GM19395 (cell line): ENCODE measurements around the gene PCNX1.

ENCODE experiments used
- ATAC-seq: cut with Tn5 transposase; IDR thresholded peaks from one replicate; pipeline ENCODE4 v1.9.1; 2021; ENCODE audit warnings: mild to moderate bottlenecking, moderate library complexity; ENCODE audit not compliant: unreplicated experiment

The PCNX1 gene

DNA sequence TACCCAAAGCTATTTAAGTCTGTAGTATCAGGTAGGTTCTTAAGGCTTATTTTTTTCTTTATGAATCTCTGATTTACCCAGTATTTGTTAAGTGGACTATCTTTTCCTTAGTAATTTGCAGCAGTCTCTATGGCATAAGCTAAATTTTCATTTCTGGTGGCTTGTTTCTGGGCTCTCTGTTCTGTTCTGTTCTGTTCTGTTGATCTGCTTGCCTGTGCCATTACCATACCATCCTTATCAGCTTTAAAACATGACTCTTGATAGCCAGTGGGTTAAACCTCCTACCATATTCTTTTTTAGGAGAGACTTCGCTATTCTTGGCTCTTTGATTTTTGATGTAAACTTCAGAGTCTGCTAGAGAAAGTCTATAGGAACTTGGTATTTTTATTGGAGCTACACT is 46.8 kb downstream of the PCNX1 start:
- ATAC-seq, result no peak

DNA sequence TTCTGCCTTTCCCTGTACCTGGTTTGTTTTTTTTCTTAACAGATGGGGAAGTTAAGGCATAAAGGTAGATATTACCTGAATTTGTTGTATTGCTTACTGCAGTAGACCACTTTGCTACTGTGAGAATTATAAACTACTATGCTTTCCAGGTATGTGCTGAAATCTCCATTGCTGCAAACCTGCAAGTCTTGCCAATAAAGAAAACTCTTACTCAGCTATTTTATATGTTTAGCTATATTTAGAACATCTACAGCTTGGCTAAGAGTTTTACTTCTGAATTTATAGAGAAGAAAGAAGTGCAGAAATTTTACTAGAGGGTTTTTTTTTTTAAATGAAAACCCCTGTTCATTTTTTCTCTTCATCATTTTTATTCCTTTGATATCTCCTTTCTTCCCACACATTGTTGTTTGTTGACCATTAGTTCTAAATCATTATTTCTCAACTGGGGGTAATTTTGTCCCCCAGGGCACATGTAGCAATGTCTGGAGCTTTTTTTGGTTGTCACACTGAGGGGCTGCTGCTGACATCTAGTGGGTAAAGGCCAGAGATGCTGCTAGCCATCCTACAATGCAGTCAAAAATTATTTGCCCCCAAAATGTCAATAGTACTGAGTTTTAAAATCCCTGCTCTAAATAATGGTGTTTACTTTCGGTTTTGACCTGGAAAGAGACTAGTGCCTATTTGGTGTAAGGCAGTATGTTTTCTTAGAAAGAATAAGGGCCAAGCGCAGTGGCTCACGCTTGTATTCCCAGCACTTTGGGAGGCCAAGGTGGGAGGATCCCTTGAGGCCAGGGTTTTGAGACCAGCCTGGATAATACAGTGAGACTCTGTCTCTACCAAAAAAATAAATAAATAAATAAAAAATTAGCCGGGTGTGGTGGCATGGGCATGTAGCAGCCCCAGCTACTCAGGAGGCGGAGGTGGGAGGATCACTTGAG is 48.6 kb downstream of the PCNX1 start:
- no peak for ATAC-seq

DNA sequence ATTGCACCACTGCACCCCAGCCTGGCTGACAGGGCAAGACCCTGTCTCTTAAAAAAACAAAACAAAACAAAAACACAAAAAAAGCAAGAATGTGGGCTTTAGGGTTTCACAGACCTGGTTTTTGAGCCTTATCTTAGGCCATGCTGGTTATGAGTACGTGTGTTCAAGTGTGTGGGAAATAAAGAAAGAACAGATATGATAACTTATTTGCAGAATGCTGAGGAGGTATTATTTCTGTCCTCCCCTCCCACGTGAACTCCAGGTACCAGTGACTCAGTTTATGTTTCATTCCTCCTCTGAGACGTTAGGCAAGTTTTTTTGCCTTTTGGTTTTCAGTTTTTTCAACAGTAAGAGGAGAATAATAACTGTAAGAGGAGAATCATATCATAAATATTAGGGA is 49.3 kb downstream of the PCNX1 start:
- no peak for ATAC-seq

DNA sequence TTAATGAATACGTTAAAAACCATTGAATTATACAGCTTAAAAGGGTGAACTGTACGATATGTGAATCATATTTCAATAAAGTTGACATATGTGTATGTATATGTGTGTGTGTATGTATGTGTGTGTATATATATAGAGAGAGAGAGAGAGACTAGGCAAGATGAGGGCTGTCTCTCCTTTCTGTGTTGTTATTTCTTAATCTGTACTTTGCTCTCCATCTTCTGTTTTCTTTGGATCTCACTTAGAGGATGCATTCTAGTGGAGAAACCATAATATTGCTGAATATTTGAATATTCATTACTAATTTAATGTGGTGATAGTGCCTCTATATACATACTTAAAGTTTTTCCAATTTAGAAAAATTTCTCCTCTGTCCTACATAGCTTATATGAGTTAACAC is 50.5 kb downstream of the PCNX1 start:
- ATAC-seq, result no peak

GRCh38 chr14:70962935-70963334 is 55.7 kb downstream of the PCNX1 start:
- no peak for ATAC-seq

- ATAC-seq, result no peak
These were observed 57.2 kb downstream of the PCNX1 start for GRCh38 chr14:70964492-70964891.

- ATAC-seq, result no peak
These were observed 64.3 kb downstream of the PCNX1 start for GRCh38 chr14:70971560-70971959.

GRCh38 chr14:70972107-70972976 is 65.1 kb downstream of the PCNX1 start:
- no peak for ATAC-seq

DNA sequence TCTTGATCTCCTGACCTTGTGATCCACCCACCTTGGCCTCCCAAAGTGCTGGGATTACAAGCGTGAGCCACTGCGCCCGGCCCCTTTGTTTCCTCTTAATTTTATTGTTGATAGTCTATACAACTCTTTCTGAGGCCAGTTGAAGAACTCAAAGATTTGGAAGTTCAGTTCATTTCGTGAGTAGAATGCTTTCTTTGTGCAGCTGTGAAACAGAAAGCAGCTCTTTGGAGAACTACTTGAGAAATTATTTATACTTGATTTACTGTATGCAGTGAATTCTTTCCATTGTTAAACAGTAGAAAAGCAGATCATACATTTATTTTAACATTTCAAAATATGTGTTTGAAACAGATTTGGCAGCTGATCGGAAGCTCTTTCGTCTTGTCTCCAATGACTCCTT is 69.3 kb downstream of the PCNX1 start:
- no peak for ATAC-seq

- no peak for ATAC-seq
These were observed 74.0 kb downstream of the PCNX1 start for GRCh38 chr14:70981000-70981952.

DNA sequence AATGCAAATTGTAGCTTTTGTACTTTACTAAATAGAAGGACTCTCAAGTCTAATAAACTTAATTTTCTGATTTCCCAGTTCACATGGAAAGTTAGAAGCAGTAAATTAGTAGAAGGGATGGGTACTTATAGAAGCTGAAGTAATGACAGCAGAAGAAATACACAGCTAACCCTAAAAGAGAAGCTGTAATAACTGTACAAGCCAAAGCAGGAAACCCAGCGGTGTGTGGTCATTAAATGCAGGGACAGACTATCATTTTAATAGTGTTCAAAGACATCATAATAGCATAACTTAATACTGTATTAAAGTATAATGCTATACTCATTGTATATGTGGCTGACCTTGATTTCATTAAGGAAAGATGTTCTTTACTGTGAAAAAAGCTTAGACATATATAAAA is 74.9 kb downstream of the PCNX1 start:
- no peak for ATAC-seq

GRCh38 chr14:70987041-70987440 is 79.8 kb downstream of the PCNX1 start:
- no peak for ATAC-seq

GRCh38 chr14:70988452-70988851 is 81.2 kb downstream of the PCNX1 start:
- no peak for ATAC-seq

- no peak for ATAC-seq
These were observed 86.7 kb downstream of the PCNX1 start for GRCh38 chr14:70993931-70994330.

DNA sequence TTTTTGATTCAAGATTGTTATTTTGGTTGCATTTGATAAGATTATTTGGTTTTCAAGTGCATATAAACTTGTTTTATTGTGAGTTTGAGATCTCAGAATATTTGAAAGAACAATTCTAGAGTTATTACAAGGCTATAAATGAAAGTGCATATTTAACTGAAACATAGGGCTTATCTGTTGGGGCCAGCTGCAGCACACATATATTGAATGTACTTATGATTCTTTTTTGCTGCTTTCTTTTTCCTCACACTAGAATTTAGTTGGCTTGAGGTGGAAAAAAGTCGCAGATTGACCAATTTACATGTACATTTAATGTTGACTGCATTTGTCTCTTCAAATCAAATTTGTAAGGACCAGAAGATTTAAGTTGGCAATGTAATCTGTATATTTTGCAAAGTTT is 88.0 kb downstream of the PCNX1 start:
- no peak for ATAC-seq

DNA sequence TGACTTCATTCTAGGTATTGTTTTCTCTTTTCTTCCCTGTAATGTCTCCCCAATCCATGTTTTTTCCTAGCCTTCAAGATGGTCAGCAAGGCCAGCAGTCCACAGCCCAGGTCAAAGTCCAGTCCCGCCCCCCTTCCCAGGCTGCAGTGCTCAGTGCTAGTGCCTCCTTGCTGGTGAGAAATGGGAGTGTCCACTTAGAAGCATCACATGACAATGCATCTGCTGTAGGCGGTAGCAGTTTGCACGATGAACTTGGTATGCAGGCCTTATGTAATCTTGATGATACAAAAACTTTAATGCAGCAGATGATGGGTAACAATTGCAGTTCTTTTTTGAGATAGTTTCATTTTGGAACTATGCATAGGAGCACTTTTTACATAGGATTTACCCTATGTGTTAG is 88.4 kb downstream of the PCNX1 start:
- ATAC-seq, result no peak

DNA sequence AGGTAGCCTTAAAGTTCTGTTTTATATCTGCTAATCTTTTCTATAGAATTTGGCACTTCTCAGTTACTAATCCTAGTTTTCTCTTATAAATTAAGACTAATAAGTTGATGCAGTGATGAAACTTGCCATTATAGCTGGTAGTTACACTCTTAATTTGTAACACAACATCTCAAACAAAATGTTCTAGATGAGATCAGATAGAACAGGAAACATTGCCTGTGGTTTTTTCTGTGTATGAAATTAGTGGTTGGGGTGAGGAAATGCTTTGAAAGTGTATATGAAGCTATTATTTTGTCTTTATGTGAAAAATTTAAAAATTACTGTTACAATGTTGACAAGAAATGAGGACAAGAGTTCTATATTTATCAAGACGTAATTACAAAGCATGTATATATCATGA is 91.9 kb downstream of the PCNX1 start:
- no peak for ATAC-seq

DNA sequence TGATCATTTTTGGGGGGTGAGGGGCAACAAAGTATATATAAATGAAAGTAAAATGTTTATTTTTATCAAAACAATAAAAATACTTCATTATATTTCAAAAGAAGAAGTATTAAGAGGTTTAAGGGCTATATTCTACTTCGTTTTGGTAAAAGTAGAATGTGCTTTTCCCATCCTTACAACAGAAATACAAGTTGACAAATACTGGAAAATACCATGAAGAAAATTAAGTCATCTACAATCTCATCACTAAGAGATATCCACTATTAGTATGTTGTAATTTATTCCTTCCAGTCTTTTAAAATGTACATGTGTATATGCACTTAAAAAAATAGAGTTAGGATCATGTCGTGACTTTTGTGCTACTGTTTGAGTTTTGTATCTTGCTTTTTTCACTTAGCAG is 92.8 kb downstream of the PCNX1 start:
- no peak for ATAC-seq

GRCh38 chr14:71001742-71002141 is 94.5 kb downstream of the PCNX1 start:
- ATAC-seq, result no peak

GRCh38 chr14:71003156-71003555 is 95.9 kb downstream of the PCNX1 start:
- ATAC-seq, result no peak

- ATAC-seq, result no peak
These were observed 97.2 kb downstream of the PCNX1 start for GRCh38 chr14:71004481-71004880.
